ENCODE measurements around the gene C22orf31.
"Not testable (repeated sequence)": the region's sequence is repeated elsewhere in the genome, so short reads cannot be mapped to it uniquely, and the experiment has no call there.

Gene C22orf31

GRCh38 chr22:29053048-29053702 is 8.5 kb downstream of the C22orf31 start:
- no peak for DNase-seq

GRCh38 chr22:29050457-29050856 is 11.2 kb downstream of the C22orf31 start:
- no peak for DNase-seq

- DNase-seq, result no peak
These were observed 11.9 kb downstream of the C22orf31 start for GRCh38 chr22:29049655-29050263.

- no peak for DNase-seq
These were observed 12.6 kb downstream of the C22orf31 start for GRCh38 chr22:29048822-29049654.

- DNase-seq, result no peak
These were observed 16.9 kb downstream of the C22orf31 start for GRCh38 chr22:29044657-29045176.

- DNase-seq, result no peak
These were observed 17.6 kb downstream of the C22orf31 start for GRCh38 chr22:29043906-29044575.

GRCh38 chr22:29041408-29041807 is 20.2 kb downstream of the C22orf31 start:
- DNase-seq, result no peak

- no peak for DNase-seq
These were observed 21.0 kb downstream of the C22orf31 start for GRCh38 chr22:29040385-29041275.

- DNase-seq, result not testable (repeated sequence)
These were observed 21.9 kb downstream of the C22orf31 start for GRCh38 chr22:29039684-29040083.

GRCh38 chr22:29039148-29039547 is 22.5 kb downstream of the C22orf31 start:
- no peak for DNase-seq

GRCh38 chr22:29037340-29037932 is 24.2 kb downstream of the C22orf31 start:
- DNase-seq, result no peak

GRCh38 chr22:29032584-29032983 is 29.0 kb downstream of the C22orf31 start:
- no peak for DNase-seq

- DNase-seq, result no peak
These were observed 29.6 kb downstream of the C22orf31 start for GRCh38 chr22:29032014-29032475.

GRCh38 chr22:29031227-29032011 is 30.2 kb downstream of the C22orf31 start:
- no peak for DNase-seq

- no peak for DNase-seq
These were observed 30.9 kb downstream of the C22orf31 start for GRCh38 chr22:29030618-29031226.

- no peak for DNase-seq
These were observed 31.5 kb downstream of the C22orf31 start for GRCh38 chr22:29030016-29030617.

- no peak for DNase-seq
These were observed 32.2 kb downstream of the C22orf31 start for GRCh38 chr22:29029202-29030000.

GRCh38 chr22:29028468-29028867 is 33.2 kb downstream of the C22orf31 start:
- DNase-seq, result no peak

GRCh38 chr22:29026579-29026978 is 35.1 kb downstream of the C22orf31 start:
- no peak for DNase-seq
